Measurements from ENCODE around the gene ABLIM3.

DNA sequence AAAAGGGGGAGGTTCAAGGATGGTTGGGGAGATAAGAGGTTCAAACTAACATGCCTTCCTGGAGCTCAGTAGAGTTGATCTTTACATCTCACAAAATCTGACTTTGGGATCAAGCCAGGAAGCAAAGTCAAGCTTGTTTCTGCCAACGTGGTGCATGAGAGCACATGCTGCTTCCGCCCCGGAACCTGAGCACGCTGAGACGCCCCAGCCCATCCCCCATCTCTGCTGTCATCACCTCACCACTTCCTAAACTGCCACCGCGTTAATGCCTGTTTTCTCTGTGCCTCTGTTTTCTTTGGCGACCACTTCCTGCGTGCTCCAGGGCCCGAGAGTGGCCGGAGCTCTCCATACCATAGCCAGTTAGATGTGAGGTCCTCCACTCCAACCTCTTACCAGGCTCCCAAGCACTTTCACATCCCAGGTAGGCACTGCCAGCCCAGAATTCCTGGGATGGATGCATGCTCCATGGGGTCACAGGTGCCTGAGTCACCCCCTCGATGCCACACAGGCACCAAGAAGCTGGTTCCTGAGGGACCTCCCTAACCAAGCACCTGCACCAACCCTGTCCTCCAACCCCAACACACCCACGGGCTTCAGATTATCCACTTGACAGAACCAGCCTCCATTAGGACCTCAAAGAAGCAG, 99.2 kb downstream of the ABLIM3 start:
- TF ChIP-seq, protein P1, sequence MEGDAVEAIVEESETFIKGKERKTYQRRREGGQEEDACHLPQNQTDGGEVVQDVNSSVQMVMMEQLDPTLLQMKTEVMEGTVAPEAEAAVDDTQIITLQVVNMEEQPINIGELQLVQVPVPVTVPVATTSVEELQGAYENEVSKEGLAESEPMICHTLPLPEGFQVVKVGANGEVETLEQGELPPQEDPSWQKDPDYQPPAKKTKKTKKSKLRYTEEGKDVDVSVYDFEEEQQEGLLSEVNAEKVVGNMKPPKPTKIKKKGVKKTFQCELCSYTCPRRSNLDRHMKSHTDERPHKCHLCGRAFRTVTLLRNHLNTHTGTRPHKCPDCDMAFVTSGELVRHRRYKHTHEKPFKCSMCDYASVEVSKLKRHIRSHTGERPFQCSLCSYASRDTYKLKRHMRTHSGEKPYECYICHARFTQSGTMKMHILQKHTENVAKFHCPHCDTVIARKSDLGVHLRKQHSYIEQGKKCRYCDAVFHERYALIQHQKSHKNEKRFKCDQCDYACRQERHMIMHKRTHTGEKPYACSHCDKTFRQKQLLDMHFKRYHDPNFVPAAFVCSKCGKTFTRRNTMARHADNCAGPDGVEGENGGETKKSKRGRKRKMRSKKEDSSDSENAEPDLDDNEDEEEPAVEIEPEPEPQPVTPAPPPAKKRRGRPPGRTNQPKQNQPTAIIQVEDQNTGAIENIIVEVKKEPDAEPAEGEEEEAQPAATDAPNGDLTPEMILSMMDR (conservative IDR thresholded peaks at IDR 0.05; ENCODE audit: low read depth in 2 of 2) = no peak
- no peak for TF ChIP-seq POLR2AphosphoS5 (IDR thresholded peaks at IDR 0.05; ENCODE audit: low read depth)
- TF ChIP-seq EZH2 (IDR thresholded peaks at IDR 0.05; ENCODE audit: low read depth, unreplicated experiment) = no peak
- TF ChIP-seq JUNB (IDR thresholded peaks at IDR 0.05; ENCODE audit: unreplicated experiment) = no peak
- TF ChIP-seq, protein P2, sequence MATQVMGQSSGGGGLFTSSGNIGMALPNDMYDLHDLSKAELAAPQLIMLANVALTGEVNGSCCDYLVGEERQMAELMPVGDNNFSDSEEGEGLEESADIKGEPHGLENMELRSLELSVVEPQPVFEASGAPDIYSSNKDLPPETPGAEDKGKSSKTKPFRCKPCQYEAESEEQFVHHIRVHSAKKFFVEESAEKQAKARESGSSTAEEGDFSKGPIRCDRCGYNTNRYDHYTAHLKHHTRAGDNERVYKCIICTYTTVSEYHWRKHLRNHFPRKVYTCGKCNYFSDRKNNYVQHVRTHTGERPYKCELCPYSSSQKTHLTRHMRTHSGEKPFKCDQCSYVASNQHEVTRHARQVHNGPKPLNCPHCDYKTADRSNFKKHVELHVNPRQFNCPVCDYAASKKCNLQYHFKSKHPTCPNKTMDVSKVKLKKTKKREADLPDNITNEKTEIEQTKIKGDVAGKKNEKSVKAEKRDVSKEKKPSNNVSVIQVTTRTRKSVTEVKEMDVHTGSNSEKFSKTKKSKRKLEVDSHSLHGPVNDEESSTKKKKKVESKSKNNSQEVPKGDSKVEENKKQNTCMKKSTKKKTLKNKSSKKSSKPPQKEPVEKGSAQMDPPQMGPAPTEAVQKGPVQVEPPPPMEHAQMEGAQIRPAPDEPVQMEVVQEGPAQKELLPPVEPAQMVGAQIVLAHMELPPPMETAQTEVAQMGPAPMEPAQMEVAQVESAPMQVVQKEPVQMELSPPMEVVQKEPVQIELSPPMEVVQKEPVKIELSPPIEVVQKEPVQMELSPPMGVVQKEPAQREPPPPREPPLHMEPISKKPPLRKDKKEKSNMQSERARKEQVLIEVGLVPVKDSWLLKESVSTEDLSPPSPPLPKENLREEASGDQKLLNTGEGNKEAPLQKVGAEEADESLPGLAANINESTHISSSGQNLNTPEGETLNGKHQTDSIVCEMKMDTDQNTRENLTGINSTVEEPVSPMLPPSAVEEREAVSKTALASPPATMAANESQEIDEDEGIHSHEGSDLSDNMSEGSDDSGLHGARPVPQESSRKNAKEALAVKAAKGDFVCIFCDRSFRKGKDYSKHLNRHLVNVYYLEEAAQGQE (IDR thresholded peaks at IDR 0.05; ENCODE audit: unreplicated experiment) = no peak
- TF ChIP-seq, protein P3, sequence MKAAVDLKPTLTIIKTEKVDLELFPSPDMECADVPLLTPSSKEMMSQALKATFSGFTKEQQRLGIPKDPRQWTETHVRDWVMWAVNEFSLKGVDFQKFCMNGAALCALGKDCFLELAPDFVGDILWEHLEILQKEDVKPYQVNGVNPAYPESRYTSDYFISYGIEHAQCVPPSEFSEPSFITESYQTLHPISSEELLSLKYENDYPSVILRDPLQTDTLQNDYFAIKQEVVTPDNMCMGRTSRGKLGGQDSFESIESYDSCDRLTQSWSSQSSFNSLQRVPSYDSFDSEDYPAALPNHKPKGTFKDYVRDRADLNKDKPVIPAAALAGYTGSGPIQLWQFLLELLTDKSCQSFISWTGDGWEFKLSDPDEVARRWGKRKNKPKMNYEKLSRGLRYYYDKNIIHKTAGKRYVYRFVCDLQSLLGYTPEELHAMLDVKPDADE (IDR thresholded peaks at IDR 0.05) = no peak
- no peak for TF ChIP-seq EZH2phosphoT487 (IDR thresholded peaks at IDR 0.05; ENCODE audit: unreplicated experiment)
- no peak for TF ChIP-seq NANOG (IDR thresholded peaks at IDR 0.05; ENCODE audit: borderline replicate concordance)
- no peak for TF ChIP-seq STAT1 (IDR thresholded peaks at IDR 0.05; ENCODE audit: unreplicated experiment)
- TF ChIP-seq CREB1 (CRISPR knock-in tag; IDR thresholded peaks at IDR 0.05; ENCODE audit: low read depth) = no peak
- no peak for TF ChIP-seq ZNF331 (CRISPR knock-in tag; IDR thresholded peaks at IDR 0.05; ENCODE audit: low read depth)
- TF ChIP-seq ZNF114 (CRISPR knock-in tag; IDR thresholded peaks at IDR 0.05) = no peak

Data from GM23338 (cell line).